ENCODE results near the gene CYP1B1. TPM values are rescaled to one million over a fixed set of nuclear protein-coding genes. Genes with fewer than 3 reads are reported as not detected.

The CYP1B1 gene
- polyA plus RNA-seq, 3 donors from 2014 or later, result 0.49 to 1.7 (median 1.2) TPM

GRCh38 chr2:38057651-38058410 is 18.1 kb downstream of the CYP1B1 start:
- Mint-ChIP-seq H3K4me3 (no peak overlapping the region), H3K4me1 (no peaks in the 10 kb centered on the region), H3K9me3 (no peaks in the 10 kb centered on the region), H3K27me3 (ENCODE audit: low read depth in 3 of 3) (peaks cover 2 to 12% (median 6%) of the 10 kb centered on the region in 3 donors), H3K27ac (no peak overlapping the region), H3K36me3 (no peaks in the 10 kb centered on the region)
- no peak for DNase-seq

GRCh38 chr2:38056216-38056615 is 19.7 kb downstream of the CYP1B1 start:
- Mint-ChIP-seq H3K27ac (no peak overlapping the region), H3K27me3 (ENCODE audit: low read depth in 3 of 3) (peaks cover 2 to 12% (median 6%) of the 10 kb centered on the region in 3 donors), H3K4me3 (no peak overlapping the region), H3K36me3 (no peaks in the 10 kb centered on the region), H3K9me3 (no peaks in the 10 kb centered on the region), H3K4me1 (no peaks in the 10 kb centered on the region)
- no peak for DNase-seq

- Mint-ChIP-seq H3K36me3 (peaks cover 0 to 9% (median 5%) of the 10 kb centered on the region in 3 donors), H3K9me3 (peaks cover 0 to 9% (median 0%) of the 10 kb centered on the region in 6 donors), H3K27me3 (ENCODE audit: low read depth in 3 of 3) (peaks cover 2 to 8% (median 2%) of the 10 kb centered on the region in 3 donors), H3K27ac (no peak overlapping the region), H3K4me1 (no peaks in the 10 kb centered on the region), H3K4me3 (no peak overlapping the region)
- no peak for DNase-seq
These were observed 30.1 kb downstream of the CYP1B1 start for GRCh38 chr2:38045811-38046210.

GRCh38 chr2:38039121-38039910 is 36.6 kb downstream of the CYP1B1 start:
- Mint-ChIP-seq H3K36me3 (peaks cover 0 to 9% (median 2%) of the 10 kb centered on the region in 3 donors), H3K27ac (no peak overlapping the region), H3K9me3 (peaks cover 0 to 9% (median 0%) of the 10 kb centered on the region in 6 donors), H3K4me1 (no peaks in the 10 kb centered on the region), H3K4me3 (no peak overlapping the region), H3K27me3 (ENCODE audit: low read depth in 3 of 3) (peaks cover 0 to 40% (median 10%) of the 10 kb centered on the region in 3 donors)
- no peak for DNase-seq

- Mint-ChIP-seq H3K4me3 (no peak overlapping the region), H3K36me3 (peaks cover 0 to 9% (median 2%) of the 10 kb centered on the region in 3 donors), H3K4me1 (no peaks in the 10 kb centered on the region), H3K27me3 (ENCODE audit: low read depth in 3 of 3) (peaks cover 0 to 40% (median 10%) of the 10 kb centered on the region in 3 donors), H3K9me3 (peaks cover 0 to 9% (median 0%) of the 10 kb centered on the region in 6 donors), H3K27ac (no peak overlapping the region)
- DNase-seq, result no peak
These were observed 37.3 kb downstream of the CYP1B1 start for GRCh38 chr2:38038682-38039081.

- Mint-ChIP-seq H3K9me3 (peaks cover 0 to 6% (median 0%) of the 10 kb centered on the region in 6 donors), H3K27ac (no peak overlapping the region), H3K4me1 (no peaks in the 10 kb centered on the region), H3K27me3 (ENCODE audit: low read depth in 3 of 3) (peaks cover 0 to 40% (median 10%) of the 10 kb centered on the region in 3 donors), H3K36me3 (peaks cover 0 to 6% (median 2%) of the 10 kb centered on the region in 3 donors), H3K4me3 (no peak overlapping the region)
- no peak for DNase-seq
These were observed 38.0 kb downstream of the CYP1B1 start for GRCh38 chr2:38037757-38038621.

- no peak for DNase-seq
- H3K27ac Mint-ChIP-seq, result no peak overlapping the region
- H3K4me3 Mint-ChIP-seq, result no peak overlapping the region
- peaks cover 0 to 2% (median 0%) of the 10 kb centered on the region in 6 donors for H3K9me3 Mint-ChIP-seq
- H3K36me3 Mint-ChIP-seq, result peaks cover 0 to 2% (median under 1%) of the 10 kb centered on the region in 3 donors
- peaks cover 0 to 40% (median 10%) of the 10 kb centered on the region in 3 donors for H3K27me3 Mint-ChIP-seq (ENCODE audit: low read depth in 3 of 3)
- H3K4me1 Mint-ChIP-seq, result no peaks in the 10 kb centered on the region
These were observed 38.6 kb downstream of the CYP1B1 start for GRCh38 chr2:38037325-38037724.

GRCh38 chr2:38035968-38036367 is 40.0 kb downstream of the CYP1B1 start:
- peaks cover 4 to 34% (median 10%) of the 10 kb centered on the region in 3 donors for H3K27me3 Mint-ChIP-seq (ENCODE audit: low read depth in 3 of 3)
- DNase-seq, result no peak
- peaks cover 0 to 4% (median 0%) of the 10 kb centered on the region in 3 donors for H3K36me3 Mint-ChIP-seq
- H3K4me1 Mint-ChIP-seq, result no peaks in the 10 kb centered on the region
- H3K27ac Mint-ChIP-seq, result no peak overlapping the region
- peaks cover 0 to 2% (median 0%) of the 10 kb centered on the region in 6 donors for H3K9me3 Mint-ChIP-seq
- no peak overlapping the region for H3K4me3 Mint-ChIP-seq

GRCh38 chr2:38033646-38034045 is 42.3 kb downstream of the CYP1B1 start:
- Mint-ChIP-seq H3K4me3 (no peak overlapping the region), H3K36me3 (peaks cover 0 to 8% (median 3%) of the 10 kb centered on the region in 3 donors), H3K27me3 (ENCODE audit: low read depth in 3 of 3) (peaks cover 4 to 26% (median 8%) of the 10 kb centered on the region in 3 donors), H3K27ac (no peak overlapping the region), H3K4me1 (no peaks in the 10 kb centered on the region), H3K9me3 (peaks cover 0 to 2% (median 0%) of the 10 kb centered on the region in 6 donors)
- no peak for DNase-seq

- no peak overlapping the region for H3K27ac Mint-ChIP-seq
- H3K4me1 Mint-ChIP-seq, result no peaks in the 10 kb centered on the region
- H3K36me3 Mint-ChIP-seq, result peaks cover 0 to 8% (median 3%) of the 10 kb centered on the region in 3 donors
- H3K27me3 Mint-ChIP-seq (ENCODE audit: low read depth in 3 of 3), result peaks cover 4 to 19% (median 6%) of the 10 kb centered on the region in 3 donors
- peaks cover 0 to 1% (median 0%) of the 10 kb centered on the region in 6 donors for H3K9me3 Mint-ChIP-seq
- no peak overlapping the region for H3K4me3 Mint-ChIP-seq
- no peak for DNase-seq
These were observed 43.0 kb downstream of the CYP1B1 start for GRCh38 chr2:38032946-38033345.

GRCh38 chr2:38030635-38031355 is 45.2 kb downstream of the CYP1B1 start:
- Mint-ChIP-seq H3K36me3 (peaks cover 0 to 8% (median 3%) of the 10 kb centered on the region in 3 donors), H3K4me3 (no peak overlapping the region), H3K9me3 (no peaks in the 10 kb centered on the region), H3K27me3 (ENCODE audit: low read depth in 3 of 3) (peaks cover 3 to 4% (median 4%) of the 10 kb centered on the region in 3 donors), H3K27ac (no peak overlapping the region), H3K4me1 (no peaks in the 10 kb centered on the region)
- no peak for DNase-seq

GRCh38 chr2:38029512-38029911 is 46.4 kb downstream of the CYP1B1 start:
- Mint-ChIP-seq H3K27me3 (ENCODE audit: low read depth in 3 of 3) (peaks cover 0 to 4% (median 3%) of the 10 kb centered on the region in 3 donors), H3K27ac (no peak overlapping the region), H3K9me3 (no peaks in the 10 kb centered on the region), H3K4me1 (no peaks in the 10 kb centered on the region), H3K36me3 (peaks cover 0 to 8% (median 3%) of the 10 kb centered on the region in 3 donors), H3K4me3 (no peak overlapping the region)
- DNase-seq, result no peak

- Mint-ChIP-seq H3K36me3 (peaks cover 0 to 8% (median 3%) of the 10 kb centered on the region in 3 donors), H3K9me3 (no peaks in the 10 kb centered on the region)
These were observed 47.1 kb downstream of the CYP1B1 start for GRCh38 chr2:38028829-38029228.

More at GRCh38 chr2:38028829-38029228, 47.1 kb downstream of the CYP1B1 start:
- no peak overlapping the region for H3K4me3 Mint-ChIP-seq
- peaks cover 0 to 5% (median 4%) of the 10 kb centered on the region in 3 donors for H3K27me3 Mint-ChIP-seq (ENCODE audit: low read depth in 3 of 3)
- H3K4me1 Mint-ChIP-seq, result no peaks in the 10 kb centered on the region
- no peak for DNase-seq
- H3K27ac Mint-ChIP-seq, result no peak overlapping the region

Data from immature natural killer cell (primary cell).